K562 (cell line): Measurements from ENCODE around the gene SLC5A5. TPM values are rescaled to one million over a fixed set of nuclear protein-coding genes. Genes with fewer than 3 reads are reported as not detected.

ENCODE experiments used
- ETV6 ChIP-seq, 3 experiments: fragments of 150-350 bp in 1 of 3; sonication (generic) in 1 of 3; formaldehyde crosslinking in 1 of 3; IDR thresholded peaks; 2 replicates each; pipeline versions ENCODE4 v1.6.1 to v1.8.0; 2014 to 2022; ENCODE audit warnings: borderline replicate concordance in 2 of 3, low read depth in 2 of 3, antibody characterized with exemption in 1 of 3, low read length in 1 of 3, mild to moderate bottlenecking in 1 of 3, missing genetic modification reagents in 1 of 3
- polyA plus RNA-seq, 8 experiments: library from polyadenylated mRNA; depleted of rRNA in 4 of 8; stranded (reverse) in 5 of 8; unstranded in 3 of 8; fragments of >200 nt; fragmentation: Nextera tagmentation in 2 of 8; fragmentation: Illumina TruSeq in 1 of 8; extraction: Ambion mirVana in 2 of 8; extraction: Trizol in 1 of 8; gene quantifications; 2 replicates each; pipeline versions ENCODE4 v1.2.1 to v1.2.3, GENCODE V29; 2011 to 2014; ENCODE audit warnings: inconsistent platforms in 1 of 8, missing spikeins in 1 of 8
- total RNA-seq, 7 experiments: library from RNA; depleted of rRNA in 6 of 7; stranded (reverse); fragments of >200 nt in 6 of 7; fragmentation: Illumina TruSeq in 2 of 7; extraction: Trizol in 2 of 7; gene quantifications; 2 replicates each; pipeline versions ENCODE4 v1.2.1 to v1.2.3, GENCODE V29; 2011 to 2021; ENCODE audit warnings: low replicate concordance in 1 of 7
- TF ChIP-seq, protein P1 (sequence below), 2 experiments: fragments of 450-650 bp; formaldehyde crosslinking in 1 of 2; IDR thresholded peaks; 2 replicates each; pipeline versions ENCODE4 v1.4.0 to v1.6.1; 2014 to 2020; ENCODE audit warnings: mild to moderate bottlenecking in 2 of 2, borderline replicate concordance in 1 of 2, low read depth in 1 of 2
- TF ChIP-seq, protein P2 (sequence below): fragments of 250-450 bp; sonication (Bioruptor Pico); IDR thresholded peaks from 2 replicates; pipeline ENCODE4 v1.9.0; 2021; ENCODE audit warnings: mild to moderate bottlenecking, inconsistent platforms

SLC5A5 gene
- total and polyA plus RNA-seq, 9 of the 15 experiments (the other 6 are each of a cell fraction or from before 2014, with no cell fraction given) = 0.10 to 0.73 (median 0.23) TPM

DNA sequence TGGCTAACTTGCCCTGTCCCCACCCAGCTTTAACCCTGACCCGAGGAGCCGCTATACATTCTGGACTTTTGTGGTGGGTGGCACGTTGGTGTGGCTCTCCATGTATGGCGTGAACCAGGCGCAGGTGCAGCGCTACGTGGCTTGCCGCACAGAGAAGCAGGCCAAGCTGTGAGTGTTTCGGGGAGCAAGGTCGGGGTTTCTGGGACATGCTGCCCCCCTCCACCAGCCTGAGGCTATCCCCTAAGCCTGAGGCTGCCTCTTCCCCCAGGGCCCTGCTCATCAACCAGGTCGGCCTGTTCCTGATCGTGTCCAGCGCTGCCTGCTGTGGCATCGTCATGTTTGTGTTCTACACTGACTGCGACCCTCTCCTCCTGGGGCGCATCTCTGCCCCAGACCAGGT lies 6.0 kb downstream of the SLC5A5 start (continued):
- TF ChIP-seq, protein P1, sequence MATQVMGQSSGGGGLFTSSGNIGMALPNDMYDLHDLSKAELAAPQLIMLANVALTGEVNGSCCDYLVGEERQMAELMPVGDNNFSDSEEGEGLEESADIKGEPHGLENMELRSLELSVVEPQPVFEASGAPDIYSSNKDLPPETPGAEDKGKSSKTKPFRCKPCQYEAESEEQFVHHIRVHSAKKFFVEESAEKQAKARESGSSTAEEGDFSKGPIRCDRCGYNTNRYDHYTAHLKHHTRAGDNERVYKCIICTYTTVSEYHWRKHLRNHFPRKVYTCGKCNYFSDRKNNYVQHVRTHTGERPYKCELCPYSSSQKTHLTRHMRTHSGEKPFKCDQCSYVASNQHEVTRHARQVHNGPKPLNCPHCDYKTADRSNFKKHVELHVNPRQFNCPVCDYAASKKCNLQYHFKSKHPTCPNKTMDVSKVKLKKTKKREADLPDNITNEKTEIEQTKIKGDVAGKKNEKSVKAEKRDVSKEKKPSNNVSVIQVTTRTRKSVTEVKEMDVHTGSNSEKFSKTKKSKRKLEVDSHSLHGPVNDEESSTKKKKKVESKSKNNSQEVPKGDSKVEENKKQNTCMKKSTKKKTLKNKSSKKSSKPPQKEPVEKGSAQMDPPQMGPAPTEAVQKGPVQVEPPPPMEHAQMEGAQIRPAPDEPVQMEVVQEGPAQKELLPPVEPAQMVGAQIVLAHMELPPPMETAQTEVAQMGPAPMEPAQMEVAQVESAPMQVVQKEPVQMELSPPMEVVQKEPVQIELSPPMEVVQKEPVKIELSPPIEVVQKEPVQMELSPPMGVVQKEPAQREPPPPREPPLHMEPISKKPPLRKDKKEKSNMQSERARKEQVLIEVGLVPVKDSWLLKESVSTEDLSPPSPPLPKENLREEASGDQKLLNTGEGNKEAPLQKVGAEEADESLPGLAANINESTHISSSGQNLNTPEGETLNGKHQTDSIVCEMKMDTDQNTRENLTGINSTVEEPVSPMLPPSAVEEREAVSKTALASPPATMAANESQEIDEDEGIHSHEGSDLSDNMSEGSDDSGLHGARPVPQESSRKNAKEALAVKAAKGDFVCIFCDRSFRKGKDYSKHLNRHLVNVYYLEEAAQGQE (IDR thresholded peaks at IDR 0.05; ENCODE audit: borderline replicate concordance) = no peak
- TF ChIP-seq, protein P1 (CRISPR knock-in tag; IDR thresholded peaks at IDR 0.05; ENCODE audit: low read depth) = no peak
- TF ChIP-seq ETV6 (IDR thresholded peaks at IDR 0.05; ENCODE audit: borderline replicate concordance in 1 of 2, low read depth in 2 of 2, low read length in 1 of 2) = no peak
- no peak for TF ChIP-seq ETV6 (CRISPR knock-in tag; IDR thresholded peaks at IDR 0.05; ENCODE audit: borderline replicate concordance)
- TF ChIP-seq, protein P2, sequence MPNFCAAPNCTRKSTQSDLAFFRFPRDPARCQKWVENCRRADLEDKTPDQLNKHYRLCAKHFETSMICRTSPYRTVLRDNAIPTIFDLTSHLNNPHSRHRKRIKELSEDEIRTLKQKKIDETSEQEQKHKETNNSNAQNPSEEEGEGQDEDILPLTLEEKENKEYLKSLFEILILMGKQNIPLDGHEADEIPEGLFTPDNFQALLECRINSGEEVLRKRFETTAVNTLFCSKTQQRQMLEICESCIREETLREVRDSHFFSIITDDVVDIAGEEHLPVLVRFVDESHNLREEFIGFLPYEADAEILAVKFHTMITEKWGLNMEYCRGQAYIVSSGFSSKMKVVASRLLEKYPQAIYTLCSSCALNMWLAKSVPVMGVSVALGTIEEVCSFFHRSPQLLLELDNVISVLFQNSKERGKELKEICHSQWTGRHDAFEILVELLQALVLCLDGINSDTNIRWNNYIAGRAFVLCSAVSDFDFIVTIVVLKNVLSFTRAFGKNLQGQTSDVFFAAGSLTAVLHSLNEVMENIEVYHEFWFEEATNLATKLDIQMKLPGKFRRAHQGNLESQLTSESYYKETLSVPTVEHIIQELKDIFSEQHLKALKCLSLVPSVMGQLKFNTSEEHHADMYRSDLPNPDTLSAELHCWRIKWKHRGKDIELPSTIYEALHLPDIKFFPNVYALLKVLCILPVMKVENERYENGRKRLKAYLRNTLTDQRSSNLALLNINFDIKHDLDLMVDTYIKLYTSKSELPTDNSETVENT (CRISPR knock-in tag) = no peak
